Upper lobe of left lung (tissue), 6 donors: ENCODE measurements around the gene EPHB1. TPM values are rescaled to one million over a fixed set of nuclear protein-coding genes. Genes with fewer than 3 reads are reported as not detected.

Source experiments
- ATAC-seq, 2 donors: fragments of 200-7000 bp; cut with Tn5 transposase; one replicate each; pipeline ENCODE4 v1.9.1; 2022; ENCODE audit warnings: mild to moderate bottlenecking in 2 of 2, moderate library complexity in 2 of 2; ENCODE audit not compliant: low FRiP score in 2 of 2
- DNase-seq, 2 donors: peaks; one replicate each; pipeline ENCODE4 v3.0.0-alpha.2; 2019 to 2020
- H3K27ac ChIP-seq, 4 donors: fragments of 200-600 bp; sonication (generic); one replicate each; pipeline ENCODE4 v1.5.1; 2016 to 2019
- H3K27me3 ChIP-seq, 4 donors: fragments of 200-600 bp; sonication (generic); one replicate each; pipeline ENCODE4 v1.5.1; 2017 to 2019
- H3K36me3 ChIP-seq, 4 donors: fragments of 200-600 bp; sonication (generic); one replicate each; pipeline ENCODE4 v1.5.1; 2016 to 2019
- H3K4me1 ChIP-seq, 4 donors: fragments of 200-600 bp; sonication (generic); one replicate each; pipeline ENCODE4 v1.5.1; 2018 to 2019
- H3K4me3 ChIP-seq, 4 donors: fragments of 200-600 bp; sonication (generic); one replicate each; pipeline ENCODE4 v1.5.1; 2017 to 2019; ENCODE audit warnings: mild to moderate bottlenecking in 2 of 4, moderate library complexity in 1 of 4
- H3K9me3 ChIP-seq, 4 donors: fragments of 200-600 bp; sonication (generic); one replicate each; pipeline ENCODE4 v1.5.1; 2018 to 2019
- CTCF ChIP-seq, 6 experiments: fragments of 450-650 bp in 4 of 6; fragments of 200-600 bp in 2 of 6; sonication (generic) in 2 of 6; IDR thresholded peaks; one replicate each; pipeline ENCODE4 v1.5.1; 2016 to 2019; ENCODE audit warnings: antibody characterized with exemption in 6 of 6
- EP300 ChIP-seq, 4 donors: sonication (generic); formaldehyde crosslinking; IDR thresholded peaks; one replicate each; pipeline ENCODE4 v1.5.1; 2017; ENCODE audit warnings: antibody characterized with exemption in 4 of 4, control low read depth in 2 of 4
- POLR2A ChIP-seq, 4 donors: fragments of 450-650 bp; IDR thresholded peaks; one replicate each; pipeline ENCODE4 v1.5.1; 2016 to 2017; ENCODE audit warnings: antibody characterized with exemption in 4 of 4, mild to moderate bottlenecking in 2 of 4
- POLR2AphosphoS5 ChIP-seq, 2 donors: sonication (generic); formaldehyde crosslinking; IDR thresholded peaks; one replicate each; pipeline ENCODE4 v1.5.1; 2017; ENCODE audit warnings: antibody characterized with exemption in 2 of 2
- WGBS, 2 donors: methylation state at CpG; one replicate each; pipeline ENCODE4 v1.1.5; 2017 to 2018; 5-methylcytosine and 5-hydroxymethylcytosine counted together
- total RNA-seq, 6 donors: library from RNA; depleted of rRNA in 4 of 6; stranded (reverse); fragments of >200 nt in 4 of 6; gene quantifications; one replicate each; pipeline versions ENCODE4 v1.1.0 to v1.2.1, GENCODE V29; 2016 to 2021
- donor health status: DM: no; HTN: no; CAD: no; lungs with moderate emphysema.
- donor health status: DM: no; HTN: yes; CAD: no; lungs with severe emphysema.

EPHB1 gene
- total RNA-seq, 6 donors from 2014 or later = 1.3 to 14.6 (median 2.4) TPM; not detected in 1

GRCh38 chr3:135040321-135041240 is 245.5 kb downstream of the EPHB1 start:
- 65 to 73% methylated on average over 8 of the region's 8 CpGs for WGBS, 2 donors
- no peaks in the 10 kb centered on the region for H3K4me1 ChIP-seq
- H3K36me3 ChIP-seq = no peaks in the 10 kb centered on the region
- TF ChIP-seq CTCF (IDR thresholded peaks at IDR 0.05) (no peak), EP300 (IDR thresholded peaks at IDR 0.05) (no peak), POLR2AphosphoS5 (IDR thresholded peaks at IDR 0.05) (no peak), POLR2A (IDR thresholded peaks at IDR 0.05) (no peak)
- ATAC-seq = no peak
- no peak for DNase-seq
- H3K9me3 ChIP-seq = no peaks in the 10 kb centered on the region
- H3K4me3 ChIP-seq = no peak overlapping the region
- H3K27ac ChIP-seq = no peak overlapping the region
- H3K27me3 ChIP-seq = no peaks in the 10 kb centered on the region

- no peak for ATAC-seq
- no peak for DNase-seq
- Histone ChIP-seq H3K4me3 (no peak overlapping the region), H3K27ac (no peak overlapping the region), H3K9me3 (no peaks in the 10 kb centered on the region), H3K27me3 (no peaks in the 10 kb centered on the region), H3K36me3 (no peaks in the 10 kb centered on the region), H3K4me1 (no peaks in the 10 kb centered on the region)
- TF ChIP-seq CTCF (IDR thresholded peaks at IDR 0.05) (no peak), POLR2A (IDR thresholded peaks at IDR 0.05) (no peak), EP300 (IDR thresholded peaks at IDR 0.05) (no peak), POLR2AphosphoS5 (IDR thresholded peaks at IDR 0.05) (no peak)
- WGBS, 2 donors = 59 to 65% methylated on average over 2 of the region's 2 CpGs
Measured at GRCh38 chr3:135041601-135042000, 246.5 kb downstream of the EPHB1 start.

- WGBS, 2 donors = 87 to 88% methylated on average over 4 of the region's 4 CpGs
- no peak for DNase-seq
- no peak for ATAC-seq
- Histone ChIP-seq H3K27ac (no peak overlapping the region), H3K4me1 (no peaks in the 10 kb centered on the region), H3K27me3 (no peaks in the 10 kb centered on the region), H3K4me3 (no peak overlapping the region), H3K36me3 (no peaks in the 10 kb centered on the region), H3K9me3 (no peaks in the 10 kb centered on the region)
- TF ChIP-seq POLR2AphosphoS5 (IDR thresholded peaks at IDR 0.05) (no peak), CTCF (IDR thresholded peaks at IDR 0.05) (no peak), EP300 (IDR thresholded peaks at IDR 0.05) (no peak), POLR2A (IDR thresholded peaks at IDR 0.05) (no peak)
Measured at GRCh38 chr3:135047061-135047460, 252.0 kb downstream of the EPHB1 start.

- 71 to 73% methylated on average over 3 of the region's 3 CpGs for WGBS, 2 donors
- TF ChIP-seq EP300 (IDR thresholded peaks at IDR 0.05) = no peak
- TF ChIP-seq CTCF (IDR thresholded peaks at IDR 0.05) = no peak
- no peak for TF ChIP-seq POLR2A (IDR thresholded peaks at IDR 0.05)
- no peak for TF ChIP-seq POLR2AphosphoS5 (IDR thresholded peaks at IDR 0.05)
- Histone ChIP-seq H3K4me3 (no peak overlapping the region), H3K27me3 (no peaks in the 10 kb centered on the region), H3K9me3 (no peaks in the 10 kb centered on the region), H3K27ac (no peak overlapping the region), H3K36me3 (no peaks in the 10 kb centered on the region), H3K4me1 (no peaks in the 10 kb centered on the region)
- ATAC-seq (no peak), DNase-seq (no peak)
Measured at GRCh38 chr3:135050536-135050935, 255.5 kb downstream of the EPHB1 start.
